HG02981 (cell line): ENCODE data around the gene C2orf69.
"Not testable (repeated sequence)": the region's sequence is repeated elsewhere in the genome, so short reads cannot be mapped to it uniquely, and the experiment has no call there.

ENCODE experiments used
- ATAC-seq: cut with Tn5 transposase; IDR thresholded peaks from one replicate; pipeline ENCODE4 v1.9.1; 2021; ENCODE audit warnings: mild to moderate bottlenecking, moderate library complexity; ENCODE audit not compliant: unreplicated experiment

The C2orf69 gene

DNA sequence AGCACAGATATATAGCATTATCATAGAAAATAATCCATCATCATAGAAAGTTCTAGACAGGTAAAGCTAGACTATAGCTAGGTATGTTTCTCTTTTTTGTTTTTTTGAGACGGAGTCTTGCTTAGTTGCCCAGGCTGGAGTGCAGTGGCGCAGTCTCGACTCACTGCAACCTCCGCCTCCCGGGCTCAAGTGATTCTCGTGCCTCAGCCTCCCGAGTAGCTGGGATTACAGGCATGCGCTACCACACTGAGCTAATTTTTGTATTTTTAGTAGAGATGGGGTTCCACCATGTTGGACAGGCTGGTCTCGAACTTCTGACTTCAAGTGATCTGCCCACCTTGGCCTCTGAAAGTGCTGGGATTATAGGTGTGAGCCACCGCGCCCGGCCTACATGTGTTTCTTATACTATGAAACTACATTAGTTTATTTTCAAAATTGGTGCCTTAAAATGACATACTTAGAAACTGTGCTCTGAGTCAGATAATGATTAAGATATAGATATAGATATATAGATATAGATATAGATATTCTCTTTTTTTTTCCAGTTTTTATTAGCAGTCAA is 1.5 kb downstream of the C2orf69 start:
- ATAC-seq, result not testable (repeated sequence)

DNA sequence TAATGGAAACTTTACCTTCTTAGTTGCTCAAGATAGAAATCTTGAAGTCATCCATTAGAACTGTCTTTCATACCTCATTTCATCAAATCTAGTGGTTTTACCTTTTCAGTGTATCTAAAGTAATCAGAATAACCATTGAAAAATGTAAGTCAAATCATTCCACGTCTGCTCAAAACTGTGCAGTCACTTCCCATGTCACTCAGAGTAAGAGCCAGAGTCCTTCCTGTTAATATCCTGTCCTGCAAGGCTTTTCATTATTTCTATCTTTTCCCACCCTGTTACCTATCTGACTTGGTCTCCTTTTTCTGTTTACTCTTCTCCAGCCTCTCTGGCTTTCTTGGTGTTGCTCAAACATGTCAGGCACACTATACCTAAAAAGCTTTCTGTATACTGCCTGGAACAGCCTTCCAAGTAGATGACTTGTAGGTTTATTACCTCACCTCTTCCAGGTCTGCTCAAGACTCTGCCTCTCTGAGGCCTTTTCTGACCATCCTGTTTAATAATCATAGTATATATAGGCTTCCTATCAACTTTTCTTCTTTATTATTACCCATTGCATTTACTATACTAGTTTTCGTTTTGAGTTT is 3.4 kb downstream of the C2orf69 start:
- ATAC-seq, result no peak

DNA sequence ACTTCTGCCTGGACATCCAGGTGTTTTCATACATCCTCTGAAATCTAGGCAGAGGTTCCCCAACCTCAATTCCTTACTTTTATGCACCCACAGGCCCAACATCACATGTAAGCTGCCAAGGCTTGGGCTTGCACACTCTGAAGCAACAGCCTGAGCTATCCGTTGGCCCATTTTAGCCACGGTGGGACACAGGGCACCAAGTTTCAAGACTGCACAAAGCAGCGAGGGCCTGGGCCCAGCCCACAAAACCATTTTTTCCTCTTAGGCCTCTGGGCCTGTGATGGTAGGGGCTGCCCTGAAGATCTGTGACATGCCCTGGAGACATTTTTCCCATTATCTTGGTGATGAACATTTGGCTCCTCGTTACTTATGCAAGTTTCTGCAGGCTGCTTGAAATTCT is 5.9 kb downstream of the C2orf69 start:
- no peak for ATAC-seq

DNA sequence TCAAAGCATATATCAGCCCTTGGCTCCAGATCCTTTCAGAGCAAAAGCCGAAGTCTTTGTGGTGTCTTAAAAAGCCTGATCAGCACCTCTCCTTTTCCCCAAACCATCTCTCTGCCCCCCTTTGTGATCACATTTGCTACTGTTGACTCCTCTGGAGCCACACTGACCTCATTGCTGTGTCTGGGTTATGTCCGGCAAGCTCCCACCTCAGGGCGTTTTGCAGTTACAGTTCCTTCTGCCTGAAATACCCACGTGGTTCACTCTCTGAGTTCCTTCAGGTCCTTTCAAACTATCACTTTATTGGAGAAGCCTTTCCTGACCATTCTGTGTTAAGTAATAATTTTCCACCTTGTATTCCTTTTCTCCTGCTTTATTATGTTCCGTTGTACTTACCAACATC is 11.8 kb downstream of the C2orf69 start:
- no peak for ATAC-seq

DNA sequence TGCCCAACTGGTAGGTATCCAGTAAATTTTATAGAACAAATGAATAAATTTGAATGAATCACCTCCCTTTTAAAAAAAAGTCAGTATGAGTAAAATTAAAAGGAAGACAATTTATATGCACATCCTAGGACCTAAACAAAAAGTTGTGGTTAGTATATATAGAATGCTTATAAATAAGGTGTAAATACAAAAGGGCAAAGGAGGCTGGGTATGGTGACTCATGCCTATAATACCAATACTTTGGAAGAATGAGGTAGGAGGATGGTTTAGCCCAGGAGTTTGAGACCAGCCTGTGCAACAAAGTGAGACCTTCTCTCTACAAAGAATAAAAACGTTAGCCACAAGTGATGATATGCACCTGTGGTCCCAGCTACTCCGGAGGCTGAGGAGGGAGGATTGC is 12.8 kb downstream of the C2orf69 start:
- ATAC-seq, result no peak

DNA sequence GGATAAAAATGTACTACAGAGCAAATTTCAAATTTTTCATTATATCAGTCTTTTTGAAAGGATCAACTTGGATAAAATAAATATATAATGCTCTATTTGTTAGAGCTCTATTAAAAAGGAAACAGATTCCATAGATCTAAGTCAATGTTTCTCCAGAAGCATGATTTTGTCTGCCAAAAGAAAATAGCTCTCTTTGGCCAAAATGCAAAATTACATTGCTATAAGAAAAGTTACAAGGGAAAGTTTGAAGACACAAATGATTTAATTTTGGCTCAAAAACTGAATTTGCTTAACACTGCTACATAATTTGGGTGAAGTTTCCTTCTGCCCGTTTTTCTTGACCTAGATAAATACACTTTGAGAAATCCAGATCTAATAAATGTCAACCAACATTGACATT is 15.7 kb downstream of the C2orf69 start:
- ATAC-seq, result no peak

DNA sequence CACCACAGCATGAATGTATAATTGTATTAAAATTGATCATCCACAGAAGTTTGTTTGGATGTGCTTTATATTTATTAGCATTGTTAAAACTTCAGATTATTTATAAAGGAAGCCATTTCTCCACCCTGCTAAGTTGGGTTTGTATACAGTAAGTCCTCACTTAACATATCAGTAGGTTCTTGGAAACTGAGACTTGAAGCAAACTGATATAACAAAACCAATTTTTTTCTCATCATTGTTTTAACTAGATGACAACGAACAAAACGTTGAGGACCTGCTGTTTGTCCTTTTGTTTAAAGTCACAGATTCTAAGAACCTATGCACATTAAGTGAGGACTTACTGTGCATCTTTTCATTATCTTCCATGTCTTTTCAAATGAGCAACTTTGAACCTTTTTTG is 17.1 kb downstream of the C2orf69 start:
- ATAC-seq, result no peak

DNA sequence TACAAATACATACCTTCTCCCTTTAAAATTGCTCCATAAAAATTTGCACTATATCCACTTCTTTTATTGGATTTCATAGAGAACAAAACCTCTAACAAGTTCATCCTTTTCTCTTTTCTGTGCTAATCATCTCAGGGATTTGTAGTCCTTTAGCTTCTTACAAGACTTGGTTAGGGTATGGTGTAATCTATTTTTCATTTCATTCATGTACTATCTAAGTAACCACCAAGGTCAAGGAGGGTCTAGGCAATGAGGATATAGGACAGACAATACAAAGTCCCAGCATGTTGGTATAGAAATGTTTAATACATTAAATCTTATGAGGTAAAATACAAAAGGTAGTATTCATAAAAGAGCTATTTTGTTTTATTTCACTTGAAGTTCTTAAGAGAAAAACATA is 17.5 kb downstream of the C2orf69 start:
- ATAC-seq, result no peak

DNA sequence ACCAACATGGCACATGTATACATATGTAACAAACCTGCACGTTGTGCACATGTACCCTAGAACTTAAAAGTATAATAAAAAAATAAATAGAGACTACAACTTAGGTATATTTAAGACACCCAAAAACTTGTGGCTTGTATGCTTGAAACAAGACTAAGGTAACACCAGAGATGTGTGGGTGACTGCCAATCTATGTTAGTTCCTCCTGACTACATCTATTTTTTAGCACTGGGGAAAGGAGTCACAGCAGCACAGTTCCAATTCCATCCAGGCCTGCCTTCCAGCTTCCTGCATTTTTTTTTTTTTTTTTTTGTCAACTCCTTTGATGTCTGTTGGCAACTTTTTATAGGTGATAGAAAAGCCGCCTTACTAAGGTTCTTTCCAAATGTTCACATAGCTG is 18.2 kb downstream of the C2orf69 start:
- ATAC-seq, result no peak

DNA sequence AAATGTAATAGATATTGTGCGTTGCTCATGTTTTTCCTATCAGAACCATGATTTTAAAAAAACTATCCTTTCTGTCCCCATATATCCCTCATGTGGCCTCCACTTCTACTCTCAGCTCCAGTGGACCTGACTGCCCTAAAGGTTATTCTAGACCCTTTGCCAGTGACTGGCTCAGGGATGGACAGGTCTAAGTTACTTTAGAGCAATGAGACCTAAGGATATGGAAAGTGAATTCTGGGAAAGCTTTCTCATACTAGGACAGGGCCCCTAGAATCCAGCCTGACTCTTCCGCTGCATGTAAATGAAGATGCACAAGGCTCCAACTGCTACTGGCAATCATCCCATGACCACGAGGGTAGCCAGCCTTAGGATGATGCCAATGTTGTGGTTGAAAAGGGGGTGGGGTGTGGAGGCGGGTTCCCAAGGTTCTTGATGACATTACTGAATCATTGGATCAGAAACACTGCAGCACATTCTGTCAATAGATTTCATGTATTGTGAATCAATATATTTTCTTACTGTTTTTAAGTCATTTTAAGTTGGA is 21.3 kb downstream of the C2orf69 start:
- ATAC-seq, result no peak

DNA sequence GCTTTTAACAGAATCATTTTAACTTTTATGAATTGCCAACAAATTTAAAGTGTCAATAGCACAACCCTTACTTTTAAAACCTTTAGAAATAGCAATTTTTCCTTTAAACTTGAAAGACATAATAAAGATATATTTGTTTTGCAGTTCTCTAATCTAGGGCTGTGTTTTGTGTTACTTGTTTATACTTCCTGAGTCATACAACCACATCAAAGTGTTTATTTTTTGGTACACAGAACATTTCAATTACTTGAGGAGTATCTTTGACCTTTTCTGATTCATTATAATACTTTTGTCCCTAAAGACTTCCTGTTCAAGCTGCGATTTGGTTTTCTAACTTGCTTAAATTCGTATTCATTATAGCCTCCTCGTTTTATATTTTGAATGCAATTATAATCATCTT is 22.4 kb downstream of the C2orf69 start:
- ATAC-seq, result no peak

DNA sequence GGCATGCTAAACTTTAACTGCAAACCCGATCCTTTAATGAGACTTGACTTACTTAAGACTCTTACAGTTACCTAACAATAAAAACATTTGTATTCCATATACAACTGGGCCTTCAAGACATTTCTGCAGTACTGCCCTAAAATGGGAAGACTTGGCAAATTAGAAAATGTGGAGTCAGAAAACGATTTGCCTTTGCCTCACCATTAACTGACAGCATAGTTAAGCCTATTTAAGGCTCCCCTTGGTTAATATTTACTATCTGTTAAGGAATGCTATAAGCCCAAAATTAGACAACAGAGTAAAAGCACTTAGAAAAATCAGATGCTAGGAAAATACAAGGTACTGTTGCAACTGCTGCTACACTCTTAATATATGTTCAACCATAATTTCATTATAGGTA is 25.5 kb downstream of the C2orf69 start:
- no peak for ATAC-seq

DNA sequence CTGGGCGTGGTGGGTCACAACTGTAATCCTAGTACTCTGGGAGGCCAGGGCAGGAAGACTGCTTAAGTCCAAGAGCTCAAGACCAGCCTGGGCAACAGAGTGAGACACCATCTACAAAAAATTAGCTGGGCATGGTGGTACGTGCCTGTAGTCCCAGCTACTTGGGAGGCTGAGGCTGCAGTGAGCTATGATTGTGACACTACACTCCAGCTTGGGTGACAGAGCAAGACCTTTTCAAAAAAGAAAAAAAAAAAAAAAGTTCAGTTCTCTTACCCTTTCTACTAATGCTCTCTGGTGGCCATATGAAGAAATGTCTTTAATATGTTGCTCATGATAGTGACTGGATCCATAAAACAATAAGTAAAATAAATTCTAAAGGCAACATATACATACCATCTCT is 29.3 kb downstream of the C2orf69 start:
- ATAC-seq, result peak; percentile 58

DNA sequence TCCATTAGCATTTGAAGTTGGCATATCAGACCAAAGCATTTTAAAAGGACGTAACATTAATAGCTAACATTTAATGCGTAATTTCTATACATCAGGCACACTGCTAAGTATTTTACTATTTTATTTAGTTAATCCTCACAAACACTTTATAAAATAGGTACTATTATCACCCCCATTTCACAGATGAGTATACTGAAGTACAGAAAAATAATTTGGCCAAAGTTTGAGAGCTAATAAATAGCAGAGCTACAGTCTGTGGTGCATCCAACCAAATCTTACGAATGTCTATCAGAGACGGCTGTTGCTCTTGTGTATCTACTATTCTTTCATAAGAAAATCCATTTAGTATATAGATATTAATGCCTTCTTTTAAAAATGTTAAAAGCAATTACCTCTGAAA is 32.3 kb downstream of the C2orf69 start:
- no peak for ATAC-seq

DNA sequence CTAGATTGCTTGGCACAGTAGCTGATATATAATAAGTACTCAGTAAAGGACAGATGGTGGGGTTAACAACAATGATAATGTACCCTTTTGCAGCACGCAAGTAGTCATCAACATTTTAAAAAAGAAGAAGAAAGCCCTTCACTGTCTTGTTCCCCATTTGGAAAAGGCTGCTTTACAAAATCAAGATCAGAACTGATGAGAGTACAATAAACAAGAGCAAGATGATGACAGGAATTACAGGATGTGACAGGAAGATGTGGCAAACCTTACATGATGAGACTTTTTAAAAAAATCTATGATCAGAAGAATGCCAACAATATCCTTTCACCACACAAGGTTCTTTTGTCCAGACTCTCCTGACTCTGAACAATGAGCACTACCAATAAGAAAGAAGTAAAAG is 35.1 kb downstream of the C2orf69 start:
- no peak for ATAC-seq

DNA sequence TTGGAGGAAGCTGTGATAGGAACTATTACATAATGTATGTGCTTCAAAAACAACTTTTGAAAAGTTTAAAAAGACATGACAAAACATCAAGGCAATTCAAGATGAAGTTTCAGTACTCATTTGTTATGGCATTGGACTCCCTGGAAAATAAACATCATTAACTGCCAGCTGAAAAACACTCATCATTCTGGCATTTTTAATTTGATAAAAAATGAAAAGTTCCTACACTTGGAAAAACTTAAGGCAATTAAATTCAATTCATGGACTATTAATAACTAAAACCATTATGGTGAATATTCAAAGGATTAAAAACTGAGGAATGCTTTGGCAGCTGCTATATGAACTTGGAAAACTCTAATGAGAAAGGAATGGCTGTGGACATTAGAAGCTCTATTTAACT is 35.7 kb downstream of the C2orf69 start:
- ATAC-seq, result no peak

DNA sequence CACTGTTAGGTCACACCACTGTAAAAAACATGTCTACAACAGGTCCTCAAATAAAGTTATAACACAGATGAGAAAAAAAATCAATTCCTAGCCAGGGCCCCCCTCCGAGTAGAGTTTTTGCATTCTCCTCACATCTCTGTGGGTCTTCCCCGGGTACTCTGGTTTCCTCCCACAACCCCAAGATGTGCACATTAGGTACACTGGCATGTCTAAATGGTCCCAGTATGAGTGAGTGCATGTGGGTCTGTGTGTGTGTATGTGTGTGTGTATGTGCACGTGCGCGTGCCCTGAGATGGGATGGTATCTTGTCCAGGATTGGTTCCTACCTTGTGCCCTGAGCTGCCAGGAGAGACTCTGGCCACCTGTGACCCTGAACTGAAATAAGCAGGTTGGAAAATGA is 39.3 kb downstream of the C2orf69 start:
- no peak for ATAC-seq

DNA sequence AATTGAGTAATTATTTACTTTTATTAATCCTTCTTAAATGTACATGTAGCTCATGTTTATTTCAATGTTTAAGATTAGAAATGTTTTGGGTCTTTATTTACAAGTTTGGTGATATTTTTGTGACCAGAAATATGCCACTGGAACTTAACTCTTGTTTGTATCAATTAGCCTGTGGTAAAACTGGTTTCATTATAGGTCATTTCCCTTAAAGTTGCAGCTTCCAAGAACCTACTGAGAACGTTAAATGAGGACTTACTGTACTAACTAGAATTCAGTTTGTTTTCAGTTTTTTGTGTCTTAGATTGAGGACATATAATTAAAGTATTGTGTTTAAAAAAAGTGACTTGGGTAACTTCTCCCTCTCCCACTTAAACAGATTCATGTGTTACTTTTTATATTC is 39.9 kb downstream of the C2orf69 start:
- no peak for ATAC-seq

DNA sequence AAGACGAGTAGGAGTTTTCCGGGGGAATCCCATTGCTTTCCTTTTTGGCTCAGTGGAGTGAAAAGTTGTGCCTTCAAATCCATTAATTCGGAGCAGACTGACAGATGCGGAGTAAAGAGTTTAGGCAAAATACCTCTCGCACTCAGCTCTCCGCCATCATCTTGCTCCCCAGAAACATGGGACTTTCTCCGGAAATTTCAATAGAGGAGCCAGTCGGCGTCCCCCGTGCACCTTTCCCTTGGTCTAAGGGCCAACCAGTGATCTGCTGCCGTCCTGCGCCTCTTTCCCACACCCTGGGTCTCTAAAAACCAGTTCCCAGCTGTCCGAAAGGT is 43.9 kb downstream of the C2orf69 start:
- peak; percentile 49 for ATAC-seq

DNA sequence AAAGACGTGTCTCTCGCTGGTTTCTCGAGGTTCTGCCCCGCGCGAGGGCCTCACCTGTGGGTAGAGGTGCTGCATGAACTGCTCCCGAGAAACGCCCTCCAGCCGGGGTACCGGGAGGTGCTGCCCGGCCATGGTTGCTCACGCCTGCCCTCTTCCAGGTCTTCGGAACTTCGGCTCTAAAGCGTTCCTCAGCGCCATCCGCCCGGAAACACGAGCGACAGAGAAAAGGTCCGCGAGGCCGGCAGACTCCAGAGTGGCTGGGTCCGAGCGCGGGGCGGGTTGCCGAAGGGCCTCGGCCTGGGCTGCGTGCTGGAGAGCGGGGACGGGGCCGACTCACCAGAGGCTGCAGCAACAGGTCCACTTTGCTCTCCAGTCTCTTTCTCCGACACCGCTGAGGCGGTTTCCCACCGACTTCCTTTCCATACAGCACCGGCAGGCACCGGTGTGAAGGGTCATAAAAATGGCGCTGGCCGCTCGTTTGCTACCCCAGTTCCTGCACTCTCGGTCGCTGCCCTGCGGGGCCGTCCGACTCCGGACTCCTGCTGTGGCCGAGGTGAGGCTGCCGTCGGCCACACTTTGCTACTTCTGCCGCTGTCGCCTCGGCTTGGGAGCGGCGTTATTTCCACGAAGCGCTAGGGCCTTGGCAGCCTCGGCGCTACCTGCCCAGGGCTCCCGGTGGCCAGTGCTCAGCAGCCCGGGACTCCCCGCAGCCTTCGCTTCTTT is 44.4 kb downstream of the C2orf69 start, which contains the start of the genes MAIP1 and TYW5:
Gene MAIP1 (plus strand): TSS at position 244 of the 723 bp plus-strand sequence. CDS start 217 bp downstream, at position 461.
Gene TYW5 (minus strand): TSS at position 153 of the 723 bp plus-strand sequence. CDS start 21 bp downstream, at position 132.
- peak; percentile 80 for ATAC-seq

DNA sequence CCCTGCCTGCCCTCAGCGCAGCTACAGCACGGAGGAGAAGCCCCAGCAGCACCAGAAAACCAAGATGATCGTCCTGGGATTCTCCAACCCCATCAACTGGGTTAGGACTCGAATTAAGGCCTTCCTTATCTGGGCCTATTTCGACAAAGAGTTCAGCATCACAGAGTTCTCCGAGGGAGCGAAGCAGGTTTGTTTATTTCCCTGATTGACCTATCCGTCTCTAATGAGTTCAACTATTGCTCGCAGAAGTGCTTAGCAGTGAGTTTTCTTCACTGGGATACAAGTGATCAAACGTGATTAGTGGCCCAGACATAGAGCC is 44.9 kb downstream of the C2orf69 start:
- no peak for ATAC-seq

DNA sequence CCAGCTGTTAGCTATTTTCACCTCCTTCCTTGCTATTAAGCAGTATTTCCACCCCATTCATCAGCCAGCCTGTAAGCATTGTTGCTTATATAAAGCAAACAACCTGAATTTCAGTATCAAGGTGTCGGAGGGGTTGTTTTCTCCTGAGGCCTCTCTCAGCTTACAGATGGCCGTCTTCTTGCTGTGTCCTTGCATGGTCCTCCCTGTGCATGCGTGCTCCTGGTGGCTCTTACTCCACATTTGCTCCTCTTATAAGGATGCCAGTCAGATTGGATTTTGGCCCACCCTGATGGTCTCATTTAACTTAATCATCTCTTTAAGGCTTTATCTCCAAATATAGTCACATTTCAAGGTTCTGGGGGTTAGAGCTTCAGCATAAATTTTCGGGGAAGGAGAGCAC is 46.9 kb downstream of the C2orf69 start:
- ATAC-seq, result no peak
